NT2/D1 (cell line): ENCODE measurements around the gene CTSA.

ENCODE experiments used
- DNase-seq: peaks from one replicate; pipeline ENCODE4 v3.0.0-alpha.2; 2011; ENCODE audit warnings: low read depth, low spot score
- H3K27me3 ChIP-seq: 2 replicates; pipeline ENCODE4 v1.6.0; 2011; ENCODE audit warnings: mild to moderate bottlenecking; ENCODE audit not compliant: insufficient read length, insufficient read depth
- H3K36me3 ChIP-seq: 2 replicates; pipeline ENCODE4 v1.6.1; 2011; ENCODE audit warnings: mild to moderate bottlenecking, low read length, mixed read lengths; ENCODE audit not compliant: insufficient read depth, insufficient read length
- H3K4me1 ChIP-seq: 2 replicates; pipeline ENCODE4 v1.5.1; 2011; ENCODE audit not compliant: insufficient read depth, insufficient read length
- H3K4me3 ChIP-seq: 2 replicates; pipeline ENCODE4 v1.5.1; 2011; ENCODE audit warnings: low read depth; ENCODE audit not compliant: insufficient read length
- H3K9ac ChIP-seq: 2 replicates; pipeline ENCODE4 v1.6.0; 2011; ENCODE audit warnings: low read depth; ENCODE audit not compliant: insufficient read length
- H3K9me3 ChIP-seq: 2 replicates; pipeline ENCODE4 v1.5.1; 2011; ENCODE audit warnings: mild to moderate bottlenecking, low read length; ENCODE audit not compliant: insufficient read depth
- SUZ12 ChIP-seq: IDR thresholded peaks from 2 replicates; pipeline ENCODE4 v1.6.1; 2011; ENCODE audit not compliant: insufficient read length, insufficient read depth; ENCODE audit errors: extremely low read depth
- YY1 ChIP-seq: IDR thresholded peaks from 2 replicates; pipeline ENCODE4 v1.6.1; 2011; ENCODE audit not compliant: insufficient read length, insufficient read depth
- ZNF274 ChIP-seq: IDR thresholded peaks from 2 replicates; pipeline ENCODE4 v1.6.1; 2011; ENCODE audit warnings: mild to moderate bottlenecking, low read depth, low read length

CTSA gene

DNA sequence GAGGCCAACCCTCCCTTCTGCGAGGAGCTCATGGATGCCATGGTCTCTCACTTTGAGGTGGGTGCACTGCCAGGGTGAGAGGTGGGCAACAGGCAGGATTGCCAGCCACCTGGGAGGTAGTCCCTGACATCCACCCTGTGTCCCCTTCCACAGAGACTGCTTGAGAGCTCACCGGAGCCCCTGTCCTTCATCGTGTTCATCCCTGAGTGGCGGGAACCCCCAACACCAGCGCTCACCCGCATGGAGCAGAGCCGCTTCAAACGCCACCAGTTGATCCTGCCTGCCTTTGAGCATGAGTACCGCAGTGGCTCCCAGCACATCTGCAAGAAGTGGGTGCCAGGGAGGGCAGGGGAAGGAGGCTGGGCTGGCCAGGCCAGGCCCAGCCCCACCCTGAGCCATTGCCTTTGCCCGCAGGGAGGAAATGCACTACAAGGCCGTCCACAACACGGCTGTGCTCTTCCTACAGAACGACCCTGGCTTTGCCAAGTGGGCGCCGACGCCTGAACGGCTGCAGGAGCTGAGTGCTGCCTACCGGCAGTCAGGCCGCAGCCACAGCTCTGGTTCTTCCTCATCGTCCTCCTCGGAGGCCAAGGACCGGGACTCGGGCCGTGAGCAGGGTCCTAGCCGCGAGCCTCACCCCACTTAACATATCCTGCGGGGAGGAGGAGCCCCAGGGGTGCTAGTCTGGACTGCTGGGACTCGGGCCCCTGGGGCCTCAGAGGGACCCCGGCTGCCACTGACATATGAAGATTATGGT is 56.2 kb downstream of the CTSA start:
- TF ChIP-seq YY1 (no peak), SUZ12 (no peak), ZNF274 (no peak)
- H3K27me3 ChIP-seq: no peaks in the 10 kb centered on the region
- H3K36me3 ChIP-seq: peaks cover 98% of the 10 kb centered on the region

DNA sequence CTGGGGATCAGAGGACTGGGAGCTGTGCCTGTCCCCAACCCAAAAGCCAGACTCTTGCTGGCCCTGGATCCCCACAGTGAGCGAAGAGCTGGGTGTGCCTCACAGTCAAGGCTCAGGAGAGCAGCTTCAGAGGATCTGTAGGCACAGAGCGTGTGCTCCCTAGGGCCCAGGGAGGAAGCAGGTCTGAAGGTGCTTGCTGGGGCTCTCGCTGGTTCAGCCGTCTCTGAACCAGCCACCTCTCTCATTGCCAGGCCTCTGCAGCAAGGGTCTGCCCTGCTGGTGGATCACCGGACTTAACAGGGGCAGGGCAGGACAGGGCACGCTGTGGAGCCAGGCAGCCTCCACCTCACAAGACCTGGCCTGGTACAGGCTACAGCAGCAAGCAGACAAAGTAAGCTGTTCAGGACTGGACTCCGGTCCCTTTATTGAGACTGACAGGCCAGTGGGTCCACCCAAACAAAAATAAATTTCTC is 57.2 kb downstream of the CTSA start:
- DNase-seq: no peak
- TF ChIP-seq ZNF274 (no peak), YY1 (no peak), SUZ12 (no peak)
- no peak overlapping the region for H3K4me3 ChIP-seq
- peaks cover 99% of the 10 kb centered on the region for H3K36me3 ChIP-seq
- no peaks in the 10 kb centered on the region for H3K9me3 ChIP-seq
- peaks cover 3% of the 10 kb centered on the region for H3K4me1 ChIP-seq
- no peaks in the 10 kb centered on the region for H3K27me3 ChIP-seq
- no peak overlapping the region for H3K9ac ChIP-seq

More for the DNA sequence above, 56.2 kb downstream of the CTSA start:
- Histone ChIP-seq H3K4me3 (no peak overlapping the region), H3K9me3 (no peaks in the 10 kb centered on the region), H3K4me1 (peaks cover 3% of the 10 kb centered on the region), H3K9ac (no peak overlapping the region)
- DNase-seq: no peak
